GM12874 (cell line): ENCODE results near the gene IQGAP2.

Experiments used
- CTCF ChIP-seq: IDR thresholded peaks from 2 replicates; pipeline ENCODE4 v1.5.1; 2011; ENCODE audit warnings: low read depth, mild to moderate bottlenecking, control low read depth, low read length, moderate library complexity; ENCODE audit not compliant: insufficient read depth

The IQGAP2 gene

GRCh38 chr5:76685704-76686103, 282.6 kb downstream of the IQGAP2 start:
- TF ChIP-seq CTCF: no peak

GRCh38 chr5:76688212-76688611, 285.1 kb downstream of the IQGAP2 start:
- no peak for TF ChIP-seq CTCF

GRCh38 chr5:76688836-76689235, 285.8 kb downstream of the IQGAP2 start:
- TF ChIP-seq CTCF: no peak

- no peak for TF ChIP-seq CTCF
Measured at GRCh38 chr5:76689321-76690036, 286.4 kb downstream of the IQGAP2 start.

- TF ChIP-seq CTCF: no peak
Measured at GRCh38 chr5:76690037-76690679, 287.1 kb downstream of the IQGAP2 start.

GRCh38 chr5:76690704-76691466, 287.8 kb downstream of the IQGAP2 start:
- no peak for TF ChIP-seq CTCF
